Panc1 (cell line): ENCODE data around the gene TGFBR1.

Experiments
- SIN3A ChIP-seq: IDR thresholded peaks from 2 replicates; pipeline ENCODE4 v1.6.1; 2012; ENCODE audit warnings: low read depth, mild to moderate bottlenecking, low read length, moderate library complexity, borderline replicate concordance; ENCODE audit not compliant: insufficient read depth
- TF ChIP-seq, protein P1 (sequence below): fragments of 450-650 bp; IDR thresholded peaks from 2 replicates; pipeline ENCODE4 v1.5.1; 2017; ENCODE audit warnings: mild to moderate bottlenecking

- TF ChIP-seq, protein P1, sequence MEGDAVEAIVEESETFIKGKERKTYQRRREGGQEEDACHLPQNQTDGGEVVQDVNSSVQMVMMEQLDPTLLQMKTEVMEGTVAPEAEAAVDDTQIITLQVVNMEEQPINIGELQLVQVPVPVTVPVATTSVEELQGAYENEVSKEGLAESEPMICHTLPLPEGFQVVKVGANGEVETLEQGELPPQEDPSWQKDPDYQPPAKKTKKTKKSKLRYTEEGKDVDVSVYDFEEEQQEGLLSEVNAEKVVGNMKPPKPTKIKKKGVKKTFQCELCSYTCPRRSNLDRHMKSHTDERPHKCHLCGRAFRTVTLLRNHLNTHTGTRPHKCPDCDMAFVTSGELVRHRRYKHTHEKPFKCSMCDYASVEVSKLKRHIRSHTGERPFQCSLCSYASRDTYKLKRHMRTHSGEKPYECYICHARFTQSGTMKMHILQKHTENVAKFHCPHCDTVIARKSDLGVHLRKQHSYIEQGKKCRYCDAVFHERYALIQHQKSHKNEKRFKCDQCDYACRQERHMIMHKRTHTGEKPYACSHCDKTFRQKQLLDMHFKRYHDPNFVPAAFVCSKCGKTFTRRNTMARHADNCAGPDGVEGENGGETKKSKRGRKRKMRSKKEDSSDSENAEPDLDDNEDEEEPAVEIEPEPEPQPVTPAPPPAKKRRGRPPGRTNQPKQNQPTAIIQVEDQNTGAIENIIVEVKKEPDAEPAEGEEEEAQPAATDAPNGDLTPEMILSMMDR = no peak
- TF ChIP-seq SIN3A = no peak
These were observed 64.2 kb downstream of the TGFBR1 start for GRCh38 chr9:99169086-99169485.
